Gastroesophageal sphincter (tissue), 4 donors: Measurements from ENCODE around the gene IGFL2. TPM values are rescaled to one million over a fixed set of nuclear protein-coding genes. Genes with fewer than 3 reads are reported as not detected.

Source experiments
- ATAC-seq: fragments of 150-250 bp; one replicate; pipeline ENCODE4 v1.9.1; 2016; ENCODE audit warnings: mild to moderate bottlenecking, moderate library complexity
- H3K27ac ChIP-seq, 4 donors: fragments of 200-600 bp; sonication (generic) in 3 of 4; 1 replicate in 3 of 4; 2 replicates in 1 of 4; pipeline ENCODE4 v1.5.1; 2016 to 2019
- H3K27me3 ChIP-seq: fragments of 200-600 bp; sonication (generic); one replicate; pipeline ENCODE4 v1.5.1; 2019
- H3K36me3 ChIP-seq, 2 donors: fragments of 200-600 bp; sonication (generic); one replicate each; pipeline ENCODE4 v1.5.1; 2019; ENCODE audit warnings: control low read depth in 1 of 2
- H3K4me1 ChIP-seq, 3 donors: fragments of 200-600 bp; sonication (generic); 1 replicate in 2 of 3; 2 replicates in 1 of 3; pipeline ENCODE4 v1.5.1; 2016 to 2019; ENCODE audit warnings: control low read depth in 2 of 3
- H3K4me3 ChIP-seq, 2 donors: fragments of 200-600 bp; sonication (generic); one replicate each; pipeline ENCODE4 v1.5.1; 2019; ENCODE audit warnings: mild to moderate bottlenecking in 1 of 2, moderate library complexity in 1 of 2
- H3K9me3 ChIP-seq, 3 donors: fragments of 200-600 bp; sonication (generic); one replicate each; pipeline ENCODE4 v1.5.1; 2017 to 2019; ENCODE audit warnings: control low read depth in 2 of 3
- CTCF ChIP-seq, 4 experiments: fragments of 200-600 bp in 2 of 4; fragments of 450-650 bp in 2 of 4; sonication (generic) in 1 of 4; IDR thresholded peaks; one replicate each; pipeline ENCODE4 v1.5.1; 2017 to 2019; ENCODE audit warnings: antibody characterized with exemption in 4 of 4, mild to moderate bottlenecking in 2 of 4, moderate library complexity in 2 of 4
- EP300 ChIP-seq: sonication (generic); formaldehyde crosslinking; IDR thresholded peaks from one replicate; pipeline ENCODE4 v1.6.1; 2017; ENCODE audit warnings: antibody characterized with exemption, mild to moderate bottlenecking
- POLR2A ChIP-seq, 2 donors: fragments of 450-650 bp; IDR thresholded peaks; one replicate each; pipeline ENCODE4 v1.6.1; 2017; ENCODE audit warnings: antibody characterized with exemption in 2 of 2, mild to moderate bottlenecking in 2 of 2, moderate library complexity in 1 of 2
- POLR2AphosphoS5 ChIP-seq: sonication (generic); formaldehyde crosslinking; IDR thresholded peaks from one replicate; pipeline ENCODE4 v1.6.1; 2017; ENCODE audit warnings: antibody characterized with exemption
- WGBS, 2 donors: methylation state at CpG; one replicate each; pipeline ENCODE4 v1.1.5; 2018; ENCODE audit warnings: low coverage in 1 of 2; 5-methylcytosine and 5-hydroxymethylcytosine counted together
- total RNA-seq, 4 donors: library from RNA; depleted of rRNA; stranded (reverse); fragments of >200 nt; gene quantifications; one replicate each; pipeline ENCODE4 v1.1.0, GENCODE V29; 2016

The IGFL2 gene
- total RNA-seq, 4 donors from 2014 or later = not detected

GRCh38 chr19:46147166-46147740, 785 bp upstream of the IGFL2 start:
- no peaks in the 10 kb centered on the region for H3K4me1 ChIP-seq
- no peak overlapping the region for H3K4me3 ChIP-seq
- ATAC-seq = no peak
- H3K27ac ChIP-seq = no peak overlapping the region
- H3K9me3 ChIP-seq = no peaks in the 10 kb centered on the region
- H3K36me3 ChIP-seq = no peaks in the 10 kb centered on the region
- WGBS, 2 donors = 43 to 45% methylated on average over 6 to 8 of the region's 8 CpGs
- TF ChIP-seq CTCF (IDR thresholded peaks at IDR 0.05) = no peak
- TF ChIP-seq EP300 = no peak
- TF ChIP-seq POLR2AphosphoS5 = no peak
- no peak for TF ChIP-seq POLR2A (IDR thresholded peaks at IDR 0.05)
- H3K27me3 ChIP-seq = peaks cover 36% of the 10 kb centered on the region

GRCh38 chr19:46150606-46151005, 2.6 kb downstream of the IGFL2 start:
- peaks cover 56% of the 10 kb centered on the region for H3K27me3 ChIP-seq
- ATAC-seq = no peak
- 83 to 88% methylated on average over 5 of the region's 5 CpGs for WGBS, 2 donors
- no peaks in the 10 kb centered on the region for H3K9me3 ChIP-seq
- TF ChIP-seq EP300 = no peak
- TF ChIP-seq POLR2AphosphoS5 = no peak
- no peak for TF ChIP-seq POLR2A (IDR thresholded peaks at IDR 0.05)
- no peak for TF ChIP-seq CTCF (IDR thresholded peaks at IDR 0.05)
- H3K4me1 ChIP-seq = no peaks in the 10 kb centered on the region
- no peaks in the 10 kb centered on the region for H3K36me3 ChIP-seq
- H3K4me3 ChIP-seq = no peak overlapping the region
- H3K27ac ChIP-seq = no peak overlapping the region

- TF ChIP-seq CTCF (IDR thresholded peaks at IDR 0.05) = no peak
- TF ChIP-seq POLR2AphosphoS5 = no peak
- TF ChIP-seq EP300 = no peak
- no peak for TF ChIP-seq POLR2A (IDR thresholded peaks at IDR 0.05)
- 64 to 67% methylated on average over 2 to 3 of the region's 3 CpGs for WGBS, 2 donors
- Histone ChIP-seq H3K4me1 (no peaks in the 10 kb centered on the region), H3K36me3 (no peaks in the 10 kb centered on the region), H3K27ac (no peak overlapping the region), H3K27me3 (peaks cover 57% of the 10 kb centered on the region), H3K4me3 (no peak overlapping the region), H3K9me3 (no peaks in the 10 kb centered on the region)
- ATAC-seq = no peak
Measured at GRCh38 chr19:46155237-46155636, 7.2 kb downstream of the IGFL2 start.

- no peaks in the 10 kb centered on the region for H3K4me1 ChIP-seq
- H3K4me3 ChIP-seq = no peak overlapping the region
- TF ChIP-seq EP300 = no peak
- no peak for TF ChIP-seq POLR2A (IDR thresholded peaks at IDR 0.05)
- no peak for TF ChIP-seq POLR2AphosphoS5
- TF ChIP-seq CTCF (IDR thresholded peaks at IDR 0.05) = no peak
- peaks cover 36% of the 10 kb centered on the region for H3K27me3 ChIP-seq
- H3K9me3 ChIP-seq = peaks cover 0 to 23% (median 0%) of the 10 kb centered on the region in 3 donors
- H3K27ac ChIP-seq = no peak overlapping the region
- WGBS, 2 donors = 51 to 60% methylated on average over 3 of the region's 4 CpGs
- no peak for ATAC-seq
- no peaks in the 10 kb centered on the region for H3K36me3 ChIP-seq
Measured at GRCh38 chr19:46159418-46160232, 11.6 kb downstream of the IGFL2 start.
